Neural cell (in vitro differentiated cells): Measurements from ENCODE around the gene BMI1. TPM values are rescaled to one million over a fixed set of nuclear protein-coding genes. Genes with fewer than 3 reads are reported as not detected.

Experiments used
- H2AFZ ChIP-seq: fragments of 200-600, 300-800 bp; sonication (generic), shearing (Covaris generic); 2 replicates; pipeline ENCODE4 v1.6.0; 2014; ENCODE audit warnings: low read depth, mild to moderate bottlenecking, antibody characterized with exemption, low read length, moderate library complexity
- H3F3A ChIP-seq: fragments of 200-600 bp; shearing (Covaris generic); 2 replicates; pipeline ENCODE4 v1.6.1; 2016; ENCODE audit warnings: mild to moderate bottlenecking, moderate library complexity, mixed read lengths, antibody characterized with exemption, low read length; ENCODE audit not compliant: insufficient read depth, poor library complexity, severe bottlenecking
- H3K27ac ChIP-seq: fragments of 200-600, 300-800 bp; sonication (generic), shearing (Covaris generic); 2 replicates; pipeline ENCODE4 v1.5.1; 2014; ENCODE audit warnings: mild to moderate bottlenecking, low read length, moderate library complexity
- H3K27me3 ChIP-seq: fragments of 300-800, 200-600 bp; sonication (generic), shearing (Covaris generic); 2 replicates; pipeline ENCODE4 v1.6.0; 2014; ENCODE audit warnings: mild to moderate bottlenecking, low read depth, low read length, moderate library complexity; ENCODE audit not compliant: insufficient read depth
- H3K36me3 ChIP-seq: fragments of 300-800, 200-600 bp; sonication (generic), shearing (Covaris generic); 2 replicates; pipeline ENCODE4 v1.5.1; 2014; ENCODE audit warnings: mild to moderate bottlenecking, antibody characterized with exemption, low read length, moderate library complexity; ENCODE audit not compliant: insufficient read depth
- H3K4me2 ChIP-seq: fragments of 300-800, 200-600 bp; sonication (generic), shearing (Covaris generic); 2 replicates; pipeline ENCODE4 v1.6.0; 2014; ENCODE audit warnings: mild to moderate bottlenecking, low read length
- H3K4me3 ChIP-seq: fragments of 300-800, 200-600 bp; sonication (generic), shearing (Covaris generic); 2 replicates; pipeline ENCODE4 v1.5.1; 2014; ENCODE audit warnings: mild to moderate bottlenecking, low read length, moderate library complexity
- H3K79me2 ChIP-seq: fragments of 200-600 bp; shearing (Covaris generic); replicated peaks from 2 replicates; pipeline ENCODE4 v1.6.0; 2014; ENCODE audit warnings: mild to moderate bottlenecking, low read length, moderate library complexity; ENCODE audit not compliant: insufficient read depth
- H3K9ac ChIP-seq: fragments of 300-800, 200-600 bp; sonication (generic), shearing (Covaris generic); 2 replicates; pipeline ENCODE4 v1.6.1; 2016; ENCODE audit warnings: mild to moderate bottlenecking, low read length, mixed read lengths
- H3K9me2 ChIP-seq: fragments of 200-600 bp; shearing (Covaris generic); 2 replicates; pipeline ENCODE4 v1.6.1; 2016; ENCODE audit warnings: mild to moderate bottlenecking, low read length, mixed read lengths; ENCODE audit not compliant: insufficient read depth
- H3K9me3 ChIP-seq: fragments of 200-600, 300-800 bp; sonication (generic), shearing (Covaris generic); 2 replicates; pipeline ENCODE4 v1.6.1; 2016; ENCODE audit warnings: mild to moderate bottlenecking, mixed run types, low read length, moderate library complexity, mixed read lengths
- H4K20me1 ChIP-seq: fragments of 200-600 bp; shearing (Covaris generic); 2 replicates; pipeline ENCODE4 v1.6.1; 2016; ENCODE audit warnings: mild to moderate bottlenecking, mixed run types; ENCODE audit not compliant: insufficient read depth
- EP300 ChIP-seq: fragments of 450-650 bp; conservative IDR thresholded peaks from 2 replicates; pipeline ENCODE4 v1.6.1; 2014; ENCODE audit warnings: antibody characterized with exemption, mild to moderate bottlenecking, moderate library complexity; ENCODE audit not compliant: poor library complexity, severe bottlenecking
- EZH2 ChIP-seq: fragments of 200-600, 300-800 bp; shearing (Covaris generic), sonication (generic); IDR thresholded peaks from 2 replicates; pipeline ENCODE4 v1.6.1; 2014; ENCODE audit warnings: antibody characterized with exemption, low read length, borderline replicate concordance, mild to moderate bottlenecking; ENCODE audit not compliant: insufficient read depth, poor library complexity, severe bottlenecking
- MXI1 ChIP-seq: fragments of 450-650 bp; conservative IDR thresholded peaks from 2 replicates; pipeline ENCODE4 v1.6.1; 2014; ENCODE audit warnings: antibody characterized with exemption, mild to moderate bottlenecking; ENCODE audit not compliant: poor library complexity, severe bottlenecking
- POLR2AphosphoS5 ChIP-seq: IDR thresholded peaks from 2 replicates; pipeline ENCODE4 v1.6.1; 2012
- RAD21 ChIP-seq: fragments of 450-650 bp; conservative IDR thresholded peaks from 2 replicates; pipeline ENCODE4 v1.6.1; 2014; ENCODE audit warnings: antibody characterized with exemption, mild to moderate bottlenecking, moderate library complexity
- SMC3 ChIP-seq: fragments of 450-650 bp; conservative IDR thresholded peaks from 2 replicates; pipeline ENCODE4 v1.6.1; 2014; ENCODE audit warnings: antibody characterized with exemption, mild to moderate bottlenecking, moderate library complexity; ENCODE audit not compliant: poor library complexity
- TAF1 ChIP-seq: IDR thresholded peaks from 2 replicates; pipeline ENCODE4 v1.6.1; 2012; ENCODE audit warnings: low read depth
- polyA plus RNA-seq: library from polyadenylated mRNA; depleted of rRNA; stranded (reverse); fragments of >200 nt; gene quantifications from 2 replicates; pipeline ENCODE4 v1.2.3, GENCODE V29; 2014
- TF ChIP-seq, protein P1 (sequence below): fragments of 450-650 bp; IDR thresholded peaks from 2 replicates; pipeline ENCODE4 v1.5.1; 2014; ENCODE audit warnings: antibody characterized with exemption, mild to moderate bottlenecking, moderate library complexity; ENCODE audit not compliant: poor library complexity, severe bottlenecking
- TF ChIP-seq, protein P2 (sequence below): IDR thresholded peaks from 2 replicates; pipeline ENCODE4 v1.6.1; 2012; ENCODE audit warnings: borderline replicate concordance

The BMI1 gene
- polyA plus RNA-seq, 1 donor from 2014 or later = 86.8 TPM

DNA sequence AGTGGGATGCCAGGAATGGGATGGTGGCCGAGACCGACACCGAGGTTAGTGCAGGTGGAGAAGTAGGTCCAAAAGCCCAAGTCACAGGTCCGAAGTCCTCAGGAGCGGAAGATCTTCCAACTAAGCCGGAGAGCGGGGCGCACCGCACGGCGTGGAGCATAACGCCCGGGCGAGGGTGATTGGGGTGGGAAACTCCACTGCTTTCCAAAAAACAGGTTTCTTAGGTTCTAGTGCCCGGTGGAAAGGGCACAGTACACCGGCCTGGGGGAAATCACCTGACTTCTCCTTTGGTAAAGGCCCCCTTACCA is 13.0 kb downstream of the BMI1 start:
- Histone ChIP-seq H3K79me2 (peaks cover 3% of the 10 kb centered on the region), H3K27ac (no peak overlapping the region), H3K9ac (no peak overlapping the region), H3K9me2 (no peaks in the 10 kb centered on the region), H3K4me2 (no peak overlapping the region), H4K20me1 (no peaks in the 10 kb centered on the region), H3K27me3 (peaks cover 78% of the 10 kb centered on the region), H3K9me3 (peaks cover 13% of the 10 kb centered on the region), H3K4me3 (peak overlapping the region; percentile 66), H3F3A (no peaks in the 10 kb centered on the region), H3K36me3 (peaks cover 16% of the 10 kb centered on the region), H2AFZ (no peak overlapping the region)
- no peak for TF ChIP-seq MXI1
- TF ChIP-seq, protein P1, sequence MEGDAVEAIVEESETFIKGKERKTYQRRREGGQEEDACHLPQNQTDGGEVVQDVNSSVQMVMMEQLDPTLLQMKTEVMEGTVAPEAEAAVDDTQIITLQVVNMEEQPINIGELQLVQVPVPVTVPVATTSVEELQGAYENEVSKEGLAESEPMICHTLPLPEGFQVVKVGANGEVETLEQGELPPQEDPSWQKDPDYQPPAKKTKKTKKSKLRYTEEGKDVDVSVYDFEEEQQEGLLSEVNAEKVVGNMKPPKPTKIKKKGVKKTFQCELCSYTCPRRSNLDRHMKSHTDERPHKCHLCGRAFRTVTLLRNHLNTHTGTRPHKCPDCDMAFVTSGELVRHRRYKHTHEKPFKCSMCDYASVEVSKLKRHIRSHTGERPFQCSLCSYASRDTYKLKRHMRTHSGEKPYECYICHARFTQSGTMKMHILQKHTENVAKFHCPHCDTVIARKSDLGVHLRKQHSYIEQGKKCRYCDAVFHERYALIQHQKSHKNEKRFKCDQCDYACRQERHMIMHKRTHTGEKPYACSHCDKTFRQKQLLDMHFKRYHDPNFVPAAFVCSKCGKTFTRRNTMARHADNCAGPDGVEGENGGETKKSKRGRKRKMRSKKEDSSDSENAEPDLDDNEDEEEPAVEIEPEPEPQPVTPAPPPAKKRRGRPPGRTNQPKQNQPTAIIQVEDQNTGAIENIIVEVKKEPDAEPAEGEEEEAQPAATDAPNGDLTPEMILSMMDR = no peak
- TF ChIP-seq TAF1 = no peak
- no peak for TF ChIP-seq SMC3
- TF ChIP-seq, protein P2, sequence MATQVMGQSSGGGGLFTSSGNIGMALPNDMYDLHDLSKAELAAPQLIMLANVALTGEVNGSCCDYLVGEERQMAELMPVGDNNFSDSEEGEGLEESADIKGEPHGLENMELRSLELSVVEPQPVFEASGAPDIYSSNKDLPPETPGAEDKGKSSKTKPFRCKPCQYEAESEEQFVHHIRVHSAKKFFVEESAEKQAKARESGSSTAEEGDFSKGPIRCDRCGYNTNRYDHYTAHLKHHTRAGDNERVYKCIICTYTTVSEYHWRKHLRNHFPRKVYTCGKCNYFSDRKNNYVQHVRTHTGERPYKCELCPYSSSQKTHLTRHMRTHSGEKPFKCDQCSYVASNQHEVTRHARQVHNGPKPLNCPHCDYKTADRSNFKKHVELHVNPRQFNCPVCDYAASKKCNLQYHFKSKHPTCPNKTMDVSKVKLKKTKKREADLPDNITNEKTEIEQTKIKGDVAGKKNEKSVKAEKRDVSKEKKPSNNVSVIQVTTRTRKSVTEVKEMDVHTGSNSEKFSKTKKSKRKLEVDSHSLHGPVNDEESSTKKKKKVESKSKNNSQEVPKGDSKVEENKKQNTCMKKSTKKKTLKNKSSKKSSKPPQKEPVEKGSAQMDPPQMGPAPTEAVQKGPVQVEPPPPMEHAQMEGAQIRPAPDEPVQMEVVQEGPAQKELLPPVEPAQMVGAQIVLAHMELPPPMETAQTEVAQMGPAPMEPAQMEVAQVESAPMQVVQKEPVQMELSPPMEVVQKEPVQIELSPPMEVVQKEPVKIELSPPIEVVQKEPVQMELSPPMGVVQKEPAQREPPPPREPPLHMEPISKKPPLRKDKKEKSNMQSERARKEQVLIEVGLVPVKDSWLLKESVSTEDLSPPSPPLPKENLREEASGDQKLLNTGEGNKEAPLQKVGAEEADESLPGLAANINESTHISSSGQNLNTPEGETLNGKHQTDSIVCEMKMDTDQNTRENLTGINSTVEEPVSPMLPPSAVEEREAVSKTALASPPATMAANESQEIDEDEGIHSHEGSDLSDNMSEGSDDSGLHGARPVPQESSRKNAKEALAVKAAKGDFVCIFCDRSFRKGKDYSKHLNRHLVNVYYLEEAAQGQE = no peak
- no peak for TF ChIP-seq RAD21

DNA sequence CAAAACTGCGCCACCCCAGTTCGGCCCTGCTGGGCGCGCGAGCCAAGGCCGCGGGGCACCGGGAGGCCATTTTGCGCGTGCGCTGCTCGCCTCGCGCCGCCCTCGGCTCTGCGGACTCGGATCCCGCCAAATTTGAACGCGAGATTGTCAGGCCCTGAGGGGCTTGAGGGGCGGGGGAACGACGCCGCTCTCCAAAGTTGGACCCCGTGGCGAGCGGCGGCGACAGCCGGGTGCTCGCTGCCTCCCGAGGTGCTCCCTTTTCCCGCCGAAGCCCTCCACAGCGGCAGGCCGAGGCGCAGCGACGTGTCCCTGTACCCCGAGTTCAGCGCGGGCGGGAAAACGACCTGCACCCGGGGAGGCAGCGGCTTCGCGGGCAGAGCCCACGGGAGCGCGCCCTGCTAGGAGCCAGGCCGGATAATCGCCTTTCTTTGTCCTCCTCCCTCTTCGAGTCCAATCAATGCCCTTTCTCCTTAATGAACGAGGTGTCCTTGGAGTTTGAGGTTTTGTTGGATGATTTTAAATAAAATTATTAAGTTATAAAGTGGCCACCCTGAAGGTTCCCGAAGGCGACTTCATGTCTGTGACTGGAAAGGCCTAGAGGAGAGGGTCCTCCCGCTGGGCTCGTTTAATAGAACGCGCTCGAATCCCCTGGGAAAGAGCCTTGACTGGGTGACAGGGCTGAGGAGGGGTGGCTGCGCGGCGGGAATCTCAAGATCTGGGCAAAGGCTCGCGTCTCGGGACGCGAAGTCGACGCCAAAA is 13.7 kb downstream of the BMI1 start:
- Histone ChIP-seq H3K79me2 (peaks cover 3% of the 10 kb centered on the region), H2AFZ (no peak overlapping the region), H3K9me3 (peaks cover 13% of the 10 kb centered on the region), H3K9me2 (no peaks in the 10 kb centered on the region), H3K27me3 (peaks cover 85% of the 10 kb centered on the region), H3F3A (no peaks in the 10 kb centered on the region), H3K4me2 (no peak overlapping the region), H4K20me1 (no peaks in the 10 kb centered on the region), H3K4me3 (peak overlapping the region; percentile 66), H3K27ac (no peak overlapping the region), H3K9ac (no peak overlapping the region), H3K36me3 (peaks cover 9% of the 10 kb centered on the region)
- TF ChIP-seq TAF1 = no peak
- no peak for TF ChIP-seq SMC3
- no peak for TF ChIP-seq EP300
- TF ChIP-seq EZH2 = no peak
- no peak for TF ChIP-seq RAD21
- TF ChIP-seq, protein P1 = no peak
- no peak for TF ChIP-seq POLR2AphosphoS5
- TF ChIP-seq MXI1 = no peak
- TF ChIP-seq, protein P2 = no peak
